ENCODE data around the gene GTF2F1. TPM values are rescaled to one million over a fixed set of nuclear protein-coding genes. Genes with fewer than 3 reads are reported as not detected.

Gene GTF2F1
- total RNA-seq, 1 donor from 2014 or later: 52.8 TPM

DNA sequence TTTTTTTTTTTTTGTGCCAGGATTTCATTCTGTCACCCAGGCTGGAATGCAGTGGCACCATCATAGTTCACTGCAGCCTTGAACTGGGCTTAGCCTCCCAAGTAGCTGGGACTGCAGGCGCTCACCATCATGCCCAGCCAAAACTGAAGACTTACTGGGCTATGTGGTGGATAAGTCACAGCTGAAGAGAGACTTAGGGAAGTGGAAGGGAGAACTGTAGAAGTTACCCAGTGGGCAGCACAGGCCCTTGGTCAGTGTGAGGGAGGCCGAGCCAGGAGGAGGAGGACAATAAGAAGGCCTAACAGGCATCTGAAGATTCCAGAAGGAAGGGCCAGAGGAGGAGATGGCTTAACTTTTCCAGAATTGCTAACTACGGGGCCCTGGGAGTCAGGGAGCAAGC, 13.2 kb downstream of the GTF2F1 start:
- H3K27me3 ChIP-seq: no peaks in the 10 kb centered on the region
- intact Hi-C loops (cut with DNase I): no loop called here
- H3K27ac ChIP-seq: no peak overlapping the region
- TF ChIP-seq, protein P1, sequence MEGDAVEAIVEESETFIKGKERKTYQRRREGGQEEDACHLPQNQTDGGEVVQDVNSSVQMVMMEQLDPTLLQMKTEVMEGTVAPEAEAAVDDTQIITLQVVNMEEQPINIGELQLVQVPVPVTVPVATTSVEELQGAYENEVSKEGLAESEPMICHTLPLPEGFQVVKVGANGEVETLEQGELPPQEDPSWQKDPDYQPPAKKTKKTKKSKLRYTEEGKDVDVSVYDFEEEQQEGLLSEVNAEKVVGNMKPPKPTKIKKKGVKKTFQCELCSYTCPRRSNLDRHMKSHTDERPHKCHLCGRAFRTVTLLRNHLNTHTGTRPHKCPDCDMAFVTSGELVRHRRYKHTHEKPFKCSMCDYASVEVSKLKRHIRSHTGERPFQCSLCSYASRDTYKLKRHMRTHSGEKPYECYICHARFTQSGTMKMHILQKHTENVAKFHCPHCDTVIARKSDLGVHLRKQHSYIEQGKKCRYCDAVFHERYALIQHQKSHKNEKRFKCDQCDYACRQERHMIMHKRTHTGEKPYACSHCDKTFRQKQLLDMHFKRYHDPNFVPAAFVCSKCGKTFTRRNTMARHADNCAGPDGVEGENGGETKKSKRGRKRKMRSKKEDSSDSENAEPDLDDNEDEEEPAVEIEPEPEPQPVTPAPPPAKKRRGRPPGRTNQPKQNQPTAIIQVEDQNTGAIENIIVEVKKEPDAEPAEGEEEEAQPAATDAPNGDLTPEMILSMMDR (IDR thresholded peaks at IDR 0.05): no peak
- TF ChIP-seq POLR2A (IDR thresholded peaks at IDR 0.05): no peak
- TF ChIP-seq POLR2AphosphoS5 (IDR thresholded peaks at IDR 0.05; ENCODE audit: insufficient read depth in 1 of 2, low read depth in 1 of 2): no peak
- peaks cover 0 to 49% of the 10 kb centered on the region in 2 donors for H3K36me3 ChIP-seq
- no peaks in the 10 kb centered on the region for H3K9me3 ChIP-seq
- peaks cover under 1% of the 10 kb centered on the region for H3K4me1 ChIP-seq
- H3K4me3 ChIP-seq: no peak overlapping the region
- no peak for DNase-seq (ENCODE audit: extremely low spot score in 2 of 2)

DNA sequence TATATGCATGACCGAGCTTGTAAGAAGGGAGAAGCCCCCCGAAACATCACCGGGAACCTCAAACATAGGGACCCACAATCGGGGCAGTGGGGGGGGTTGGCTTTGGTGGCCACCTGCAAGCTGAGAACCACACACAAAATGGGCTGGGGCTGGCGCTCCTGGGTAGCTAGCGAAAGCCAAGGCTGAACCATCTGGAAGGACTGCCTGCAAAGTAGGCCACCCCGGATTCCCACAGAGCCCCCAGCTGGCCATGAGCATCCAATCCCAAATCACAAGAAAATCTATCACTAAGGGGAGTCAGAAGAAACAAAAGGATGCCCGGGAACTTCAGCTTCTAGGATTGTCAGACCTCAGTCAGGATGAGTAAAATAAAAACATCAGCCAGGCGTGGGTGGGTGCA, 14.5 kb downstream of the GTF2F1 start:
- TF ChIP-seq POLR2A (IDR thresholded peaks at IDR 0.05) (no peak), POLR2AphosphoS5 (IDR thresholded peaks at IDR 0.05; ENCODE audit: insufficient read depth in 1 of 2, low read depth in 1 of 2) (no peak)
- TF ChIP-seq, protein P1 (IDR thresholded peaks at IDR 0.05): no peak
- no peak overlapping the region for H3K4me3 ChIP-seq
- H3K27ac ChIP-seq: no peak overlapping the region
- H3K9me3 ChIP-seq: no peaks in the 10 kb centered on the region
- H3K36me3 ChIP-seq: peaks cover 0 to 42% of the 10 kb centered on the region in 2 donors
- H3K4me1 ChIP-seq: peaks cover 14% of the 10 kb centered on the region
- intact Hi-C loops (cut with DNase I): no loop called here
- DNase-seq (ENCODE audit: extremely low spot score in 2 of 2): no peak
- H3K27me3 ChIP-seq: no peaks in the 10 kb centered on the region

DNA sequence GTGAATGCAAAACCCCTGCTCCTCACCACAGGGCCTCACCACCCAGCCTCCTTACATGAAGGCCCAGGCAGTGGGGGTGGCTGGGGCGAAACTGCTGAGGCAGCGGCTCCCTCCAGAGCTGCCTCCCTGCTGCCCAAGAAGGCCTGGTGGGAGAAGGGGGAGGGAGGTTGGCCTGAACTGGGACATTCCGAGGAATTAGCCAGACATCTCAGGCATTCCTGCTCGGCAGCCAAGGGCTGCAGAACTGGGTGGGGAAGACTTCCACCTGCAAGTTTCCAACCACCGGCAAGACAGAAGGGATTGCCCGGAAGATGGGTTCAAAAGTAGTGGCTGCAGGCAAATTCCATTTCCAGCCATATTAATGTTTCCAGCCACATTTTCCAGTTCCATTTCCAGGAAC, 14.9 kb downstream of the GTF2F1 start:
- Histone ChIP-seq H3K27ac (no peak overlapping the region), H3K27me3 (no peaks in the 10 kb centered on the region), H3K9me3 (no peaks in the 10 kb centered on the region), H3K4me3 (no peak overlapping the region), H3K36me3 (peaks cover 0 to 38% of the 10 kb centered on the region in 2 donors), H3K4me1 (peaks cover 14% of the 10 kb centered on the region)
- intact Hi-C loops (cut with DNase I): no loop called here
- no peak for TF ChIP-seq POLR2A (IDR thresholded peaks at IDR 0.05)
- TF ChIP-seq, protein P1 (IDR thresholded peaks at IDR 0.05): no peak
- TF ChIP-seq POLR2AphosphoS5 (IDR thresholded peaks at IDR 0.05; ENCODE audit: insufficient read depth in 1 of 2, low read depth in 1 of 2): no peak
- no peak for DNase-seq (ENCODE audit: extremely low spot score in 2 of 2)

DNA sequence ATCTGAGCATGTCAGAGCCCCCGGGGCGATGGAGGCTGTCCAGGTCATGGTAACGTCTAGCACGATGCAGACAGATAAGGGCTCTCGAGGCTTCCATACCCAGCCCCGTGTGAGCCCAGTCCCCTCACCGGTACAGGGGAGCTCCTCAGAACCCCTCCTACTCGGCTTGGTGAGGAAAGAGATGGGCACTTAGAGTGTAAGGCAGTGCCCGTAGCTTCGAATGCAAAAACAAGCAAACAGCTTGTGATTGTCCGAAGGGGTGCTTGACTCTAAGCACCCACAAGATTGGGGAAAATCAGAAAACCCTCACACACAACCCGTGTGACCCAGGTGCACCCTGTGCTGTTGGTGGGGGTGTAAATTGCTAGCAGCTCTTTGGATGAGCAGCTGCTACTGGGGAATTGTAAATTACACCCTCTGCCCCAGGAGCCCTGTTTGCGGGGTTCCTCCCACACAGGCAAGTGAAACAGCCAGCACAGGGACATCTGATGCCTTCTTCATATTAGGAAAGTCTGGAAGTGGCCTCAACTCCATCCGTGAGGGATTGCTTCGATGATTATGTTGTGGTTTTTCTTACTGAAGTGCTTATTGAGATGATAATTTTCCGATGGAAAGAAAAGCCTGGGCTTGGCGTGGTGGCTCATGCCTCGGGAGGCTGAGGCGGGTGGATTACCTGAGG, 16.3 kb downstream of the GTF2F1 start:
- Histone ChIP-seq H3K36me3 (peaks cover 0 to 24% of the 10 kb centered on the region in 2 donors), H3K4me1 (peaks cover 19% of the 10 kb centered on the region), H3K27ac (no peak overlapping the region), H3K27me3 (no peaks in the 10 kb centered on the region), H3K4me3 (no peak overlapping the region), H3K9me3 (no peaks in the 10 kb centered on the region)
- intact Hi-C loops (cut with DNase I): no loop called here
- no peak for DNase-seq (ENCODE audit: extremely low spot score in 2 of 2)
- TF ChIP-seq POLR2A (IDR thresholded peaks at IDR 0.05) (no peak), POLR2AphosphoS5 (IDR thresholded peaks at IDR 0.05; ENCODE audit: insufficient read depth in 1 of 2, low read depth in 1 of 2) (no peak)
- TF ChIP-seq, protein P1 (IDR thresholded peaks at IDR 0.05): no peak

DNA sequence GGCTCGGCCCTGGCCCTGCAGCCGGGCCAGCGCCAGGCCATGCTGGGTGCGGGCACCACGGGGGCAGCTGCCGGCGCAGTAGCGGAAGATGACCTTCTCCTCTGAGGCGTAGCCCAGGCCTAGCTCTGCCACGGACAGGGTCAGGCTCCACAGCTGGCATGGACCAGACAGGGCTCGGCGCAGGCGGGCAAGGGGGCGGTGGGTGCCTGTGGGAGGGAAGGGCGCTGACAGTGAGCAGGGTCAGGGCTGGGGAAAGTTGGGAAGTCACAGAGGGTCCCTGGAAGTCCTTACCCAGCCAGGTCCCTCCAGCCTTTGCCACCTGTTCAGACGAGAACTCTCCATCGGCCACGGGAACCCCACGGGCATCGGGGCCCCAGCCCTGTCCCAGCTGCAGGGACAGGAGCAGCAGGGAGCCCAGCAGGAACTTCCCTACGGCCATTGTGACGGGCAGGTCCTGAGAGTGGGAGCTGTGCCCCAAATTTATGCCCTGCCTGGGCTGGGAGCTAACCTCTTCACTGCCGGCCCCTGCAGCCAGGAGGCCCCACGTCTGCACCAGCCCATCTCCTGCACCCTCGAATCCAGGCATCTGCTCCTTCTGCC, 17.5 kb downstream of the GTF2F1 start, which contains the start of gene PSPN:
Gene PSPN, minus strand, starts transcription at position 523 of the 600 bp plus-strand sequence. Its CDS starts 84 bp downstream, at position 439.
- H3K4me1 ChIP-seq: peaks cover 19% of the 10 kb centered on the region
- H3K27ac ChIP-seq: no peak within 1 kb of the TSS
- H3K27me3 ChIP-seq: no peaks in the 10 kb centered on the region
- intact Hi-C loops (cut with DNase I): no loop called here
- H3K36me3 ChIP-seq: peaks cover 0 to 12% of the 10 kb centered on the region in 2 donors
- no peak within 1 kb of the TSS for H3K4me3 ChIP-seq
- H3K9me3 ChIP-seq: no peaks in the 10 kb centered on the region
- TF ChIP-seq POLR2A (IDR thresholded peaks at IDR 0.05): no peak
- TF ChIP-seq, protein P1 (IDR thresholded peaks at IDR 0.05): no peak
- no peak for TF ChIP-seq POLR2AphosphoS5 (IDR thresholded peaks at IDR 0.05; ENCODE audit: insufficient read depth in 1 of 2, low read depth in 1 of 2)
- DNase-seq (ENCODE audit: extremely low spot score in 2 of 2): no peak
